Measurements from ENCODE around the gene ID3. TPM values are rescaled to one million over a fixed set of nuclear protein-coding genes. Genes with fewer than 3 reads are reported as not detected.

ID3 gene, protein sequence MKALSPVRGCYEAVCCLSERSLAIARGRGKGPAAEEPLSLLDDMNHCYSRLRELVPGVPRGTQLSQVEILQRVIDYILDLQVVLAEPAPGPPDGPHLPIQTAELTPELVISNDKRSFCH
- 341 to 429 TPM (median 397 TPM) in 5 replicates for total RNA-seq (2022; extraction: Qiagen RNA extraction; ENCODE audit: low read depth)

GRCh38 chr1:23559136-23559984, at the start of gene ID3:
Gene ID3 (minus strand): TSS chr1:23559501. CDS start chr1:23559426, 75 bp downstream.

GRCh38 chr1:23530747-23531561, 28.3 kb downstream of the ID3 start, which contains the start of gene E2F2:
Gene E2F2 (minus strand): TSS chr1:23531233. CDS start chr1:23530793, 440 bp downstream.

Other genes with a start within 250 kb of the ID3 start
- gene HNRNPR, start 215.2 kb downstream of the ID3 start, total RNA-seq (2022; extraction: Qiagen RNA extraction; ENCODE audit: low read depth) = 157 to 183 TPM (median 163 TPM) in 5 replicates
- 4.2 to 5.8 TPM (median 5.6 TPM) in 5 replicates for gene ZNF436, start 189.7 kb downstream of the ID3 start, total RNA-seq (2022; extraction: Qiagen RNA extraction; ENCODE audit: low read depth)
- gene TCEA3, start 134.8 kb downstream of the ID3 start, total RNA-seq (2022; extraction: Qiagen RNA extraction; ENCODE audit: low read depth) = 0.42 to 0.74 TPM (median 0.55 TPM) in 5 replicates
- gene ASAP3, start 75.3 kb downstream of the ID3 start, total RNA-seq (2022; extraction: Qiagen RNA extraction; ENCODE audit: low read depth) = 4.7 to 6.6 TPM (median 5.9 TPM) in 5 replicates
- 2.0 to 3.0 TPM (median 2.9 TPM) in 5 replicates for gene E2F2, start 28.3 kb downstream of the ID3 start, total RNA-seq (2022; extraction: Qiagen RNA extraction; ENCODE audit: low read depth)
- 1,221 to 1,520 TPM (median 1,394 TPM) in 5 replicates for gene RPL11, start 132.3 kb upstream of the ID3 start, total RNA-seq (2022; extraction: Qiagen RNA extraction; ENCODE audit: low read depth)
- 26.6 to 28.6 TPM (median 27.2 TPM) in 5 replicates for gene ELOA, start 184.0 kb upstream of the ID3 start, total RNA-seq (2022; extraction: Qiagen RNA extraction; ENCODE audit: low read depth)
- 26.4 to 34.3 TPM (median 30.6 TPM) in 5 replicates for gene PITHD1, start 218.9 kb upstream of the ID3 start, total RNA-seq (2022; extraction: Qiagen RNA extraction; ENCODE audit: low read depth)
- gene LYPLA2, start 231.6 kb upstream of the ID3 start, total RNA-seq (2022; extraction: Qiagen RNA extraction; ENCODE audit: low read depth) = 56.6 to 65.5 TPM (median 59.6 TPM) in 5 replicates
- gene GALE, start 241.3 kb upstream of the ID3 start, total RNA-seq (2022; extraction: Qiagen RNA extraction; ENCODE audit: low read depth) = 64.6 to 80.2 TPM (median 75.6 TPM) in 5 replicates

Data from A549 treated with GW870086 at 1 μM for 4 hours (cell line).